Ascending aorta (tissue), 2 donors: ENCODE results near the gene COQ2. TPM values are rescaled to one million over a fixed set of nuclear protein-coding genes. Genes with fewer than 3 reads are reported as not detected.
"Not testable (repeated sequence)": the region's sequence is repeated elsewhere in the genome, so short reads cannot be mapped to it uniquely, and the experiment has no call there.

Experiments used
- DNase-seq, 2 donors: peaks; one replicate each; pipeline ENCODE4 v3.0.0-alpha.2; 2019; ENCODE audit warnings: low spot score in 2 of 2
- H3K27ac ChIP-seq, 2 donors: fragments of 200-600 bp; sonication (generic); one replicate each; pipeline ENCODE4 v1.5.1; 2016 to 2017; ENCODE audit warnings: mild to moderate bottlenecking in 1 of 2
- H3K27me3 ChIP-seq: fragments of 200-600 bp; sonication (generic); one replicate; pipeline ENCODE4 v1.5.1; 2017
- H3K36me3 ChIP-seq, 2 donors: fragments of 200-600 bp; sonication (generic); one replicate each; pipeline ENCODE4 v1.5.1; 2016
- H3K4me1 ChIP-seq, 2 donors: fragments of 200-600 bp; sonication (generic); one replicate each; pipeline ENCODE4 v1.5.1; 2016 to 2017; ENCODE audit warnings: mild to moderate bottlenecking in 1 of 2
- H3K4me3 ChIP-seq, 2 donors: fragments of 200-600 bp; sonication (generic); one replicate each; pipeline ENCODE4 v1.5.1; 2016 to 2017; ENCODE audit warnings: mild to moderate bottlenecking in 1 of 2
- H3K9me3 ChIP-seq, 2 donors: fragments of 200-600 bp; sonication (generic); one replicate each; pipeline ENCODE4 v1.5.1; 2016
- intact Hi-C: fragments of 100-400 bp; cut with DNase I; formaldehyde crosslinking; loops from one replicate; pipeline ENCODE4 v1.15.1; 2023
- total RNA-seq: library from RNA; depleted of rRNA; stranded (reverse); fragments of >200 nt; gene quantifications from one replicate; pipeline ENCODE4 v1.1.0, GENCODE V29; 2016
- TF ChIP-seq, protein P1 (sequence below), 3 experiments: fragments of 200-600 bp in 2 of 3; fragments of 450-650 bp in 1 of 3; sonication (generic) in 2 of 3; IDR thresholded peaks; one replicate each; pipeline ENCODE4 v1.5.1; 2016 to 2019; ENCODE audit warnings: antibody characterized with exemption in 3 of 3, mild to moderate bottlenecking in 1 of 3, moderate library complexity in 1 of 3

COQ2 gene
- total RNA-seq, 1 donor from 2014 or later = 9.7 TPM

GRCh38 chr4:83241132-83241531, 43.5 kb downstream of the COQ2 start:
- Histone ChIP-seq H3K9me3 (no peaks in the 10 kb centered on the region), H3K36me3 (no peaks in the 10 kb centered on the region), H3K4me1 (no peaks in the 10 kb centered on the region), H3K4me3 (no peak overlapping the region), H3K27me3 (no peaks in the 10 kb centered on the region), H3K27ac (no peak overlapping the region)
- intact Hi-C loops = no loop called here
- no peak for DNase-seq
- TF ChIP-seq, protein P1, sequence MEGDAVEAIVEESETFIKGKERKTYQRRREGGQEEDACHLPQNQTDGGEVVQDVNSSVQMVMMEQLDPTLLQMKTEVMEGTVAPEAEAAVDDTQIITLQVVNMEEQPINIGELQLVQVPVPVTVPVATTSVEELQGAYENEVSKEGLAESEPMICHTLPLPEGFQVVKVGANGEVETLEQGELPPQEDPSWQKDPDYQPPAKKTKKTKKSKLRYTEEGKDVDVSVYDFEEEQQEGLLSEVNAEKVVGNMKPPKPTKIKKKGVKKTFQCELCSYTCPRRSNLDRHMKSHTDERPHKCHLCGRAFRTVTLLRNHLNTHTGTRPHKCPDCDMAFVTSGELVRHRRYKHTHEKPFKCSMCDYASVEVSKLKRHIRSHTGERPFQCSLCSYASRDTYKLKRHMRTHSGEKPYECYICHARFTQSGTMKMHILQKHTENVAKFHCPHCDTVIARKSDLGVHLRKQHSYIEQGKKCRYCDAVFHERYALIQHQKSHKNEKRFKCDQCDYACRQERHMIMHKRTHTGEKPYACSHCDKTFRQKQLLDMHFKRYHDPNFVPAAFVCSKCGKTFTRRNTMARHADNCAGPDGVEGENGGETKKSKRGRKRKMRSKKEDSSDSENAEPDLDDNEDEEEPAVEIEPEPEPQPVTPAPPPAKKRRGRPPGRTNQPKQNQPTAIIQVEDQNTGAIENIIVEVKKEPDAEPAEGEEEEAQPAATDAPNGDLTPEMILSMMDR (IDR thresholded peaks at IDR 0.05) = no peak

DNA sequence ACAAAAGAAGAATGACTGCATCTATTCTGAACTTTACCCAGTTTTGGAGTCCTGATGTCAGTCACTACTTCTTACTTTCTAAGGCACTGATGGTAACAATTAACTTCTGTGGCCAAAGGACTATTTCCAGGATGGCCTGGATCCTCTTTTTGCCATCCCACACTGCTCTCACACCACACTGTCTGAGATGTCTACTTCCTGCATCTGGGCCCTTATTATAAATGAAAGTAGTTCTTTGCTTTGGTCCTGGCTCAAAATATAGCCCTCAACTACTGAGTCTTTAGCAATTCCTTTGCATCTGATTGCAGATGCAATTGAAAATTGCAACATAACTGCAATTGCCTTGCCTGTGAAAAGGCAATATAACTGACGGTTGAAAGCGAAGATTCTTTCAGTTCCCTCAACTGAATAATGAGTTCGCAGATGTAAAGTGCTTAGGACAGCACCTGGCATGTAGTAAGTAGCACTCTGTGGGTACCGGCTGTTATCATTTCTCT, 44.2 kb downstream of the COQ2 start:
- Histone ChIP-seq H3K27ac (no peak overlapping the region), H3K9me3 (no peaks in the 10 kb centered on the region), H3K4me3 (no peak overlapping the region), H3K4me1 (no peaks in the 10 kb centered on the region), H3K27me3 (no peaks in the 10 kb centered on the region), H3K36me3 (no peaks in the 10 kb centered on the region)
- intact Hi-C loops = no loop called here
- no peak for DNase-seq
- TF ChIP-seq, protein P1 (IDR thresholded peaks at IDR 0.05) = no peak

- no peaks in the 10 kb centered on the region for H3K4me1 ChIP-seq
- no peak overlapping the region for H3K27ac ChIP-seq
- intact Hi-C loops = no loop called here
- no peaks in the 10 kb centered on the region for H3K27me3 ChIP-seq
- no peak for DNase-seq
- H3K4me3 ChIP-seq = no peak overlapping the region
- no peaks in the 10 kb centered on the region for H3K9me3 ChIP-seq
- no peaks in the 10 kb centered on the region for H3K36me3 ChIP-seq
- TF ChIP-seq, protein P1 (IDR thresholded peaks at IDR 0.05) = no peak
These were observed 46.0 kb downstream of the COQ2 start for GRCh38 chr4:83238393-83239248.

DNA sequence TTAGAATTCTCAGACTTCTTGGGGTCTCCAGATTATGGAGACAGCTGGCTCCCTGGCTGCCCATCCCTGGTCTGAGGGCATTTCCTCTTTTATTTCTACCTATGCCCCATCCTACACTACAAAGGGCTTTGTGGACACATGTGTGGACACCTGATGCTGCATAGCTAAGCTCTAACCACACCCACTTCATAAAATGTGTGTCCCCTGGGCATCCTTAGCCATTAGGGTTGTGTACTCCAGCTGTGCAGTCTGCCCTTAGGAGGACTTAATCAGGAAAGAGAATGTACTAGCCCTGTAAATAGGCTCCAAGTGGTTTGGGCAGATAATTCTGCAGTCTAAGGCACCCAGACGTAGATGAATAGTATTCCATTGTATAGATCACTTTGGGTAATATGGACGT, 47.0 kb downstream of the COQ2 start:
- H3K4me1 ChIP-seq = no peaks in the 10 kb centered on the region
- no peak for DNase-seq
- H3K4me3 ChIP-seq = no peak overlapping the region
- no peaks in the 10 kb centered on the region for H3K9me3 ChIP-seq
- TF ChIP-seq, protein P1 (IDR thresholded peaks at IDR 0.05) = no peak
- H3K27me3 ChIP-seq = no peaks in the 10 kb centered on the region
- intact Hi-C loops = no loop called here
- no peak overlapping the region for H3K27ac ChIP-seq
- no peaks in the 10 kb centered on the region for H3K36me3 ChIP-seq

- intact Hi-C loops, H3K27ac ChIP-seq, H3K27me3 ChIP-seq, DNase-seq, H3K36me3 ChIP-seq, H3K4me3 ChIP-seq, H3K9me3 ChIP-seq, H3K4me1 ChIP-seq: not testable (repeated sequence)
These were observed 48.9 kb downstream of the COQ2 start for GRCh38 chr4:83235645-83236133.

DNA sequence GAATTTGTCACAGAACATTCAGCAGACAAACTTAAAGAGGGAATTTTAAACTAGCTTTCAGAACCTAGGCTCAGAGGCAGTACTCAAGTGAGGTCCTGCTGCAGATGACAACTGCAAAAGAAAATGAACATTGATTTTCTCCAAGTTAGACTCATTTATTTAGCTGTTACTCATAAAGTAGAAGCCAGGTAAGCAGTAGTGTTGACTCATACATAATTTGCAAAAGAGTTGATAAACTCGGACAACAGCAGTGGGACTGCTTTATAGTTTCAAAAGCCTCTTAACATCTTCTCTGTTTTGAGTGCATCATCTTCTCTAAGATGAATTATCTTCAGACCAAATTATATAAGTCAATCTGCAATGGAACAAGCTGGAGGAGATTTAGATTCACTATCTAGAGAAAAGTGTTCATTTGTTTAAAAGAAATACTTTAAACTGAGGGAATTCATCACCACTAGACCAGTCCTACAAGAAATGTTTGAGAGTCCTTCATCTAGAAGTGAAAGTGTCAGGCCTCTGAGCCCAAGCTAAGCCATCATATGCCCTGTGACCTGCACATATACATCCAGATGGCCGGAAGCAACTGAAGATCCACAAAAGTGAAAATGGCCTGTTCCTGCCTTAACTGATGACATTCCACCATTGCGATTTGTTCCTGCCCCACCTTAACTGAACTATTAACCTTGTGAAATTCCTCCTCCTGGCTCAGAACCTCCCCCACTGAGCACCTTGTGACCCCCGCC, 49.5 kb downstream of the COQ2 start:
- Histone ChIP-seq H3K27me3 (no peaks in the 10 kb centered on the region), H3K9me3 (no peaks in the 10 kb centered on the region), H3K4me3 (no peak overlapping the region), H3K27ac (no peak overlapping the region), H3K4me1 (no peaks in the 10 kb centered on the region), H3K36me3 (no peaks in the 10 kb centered on the region)
- TF ChIP-seq, protein P1 (IDR thresholded peaks at IDR 0.05) = no peak
- intact Hi-C loops = no loop called here
- DNase-seq = no peak

DNA sequence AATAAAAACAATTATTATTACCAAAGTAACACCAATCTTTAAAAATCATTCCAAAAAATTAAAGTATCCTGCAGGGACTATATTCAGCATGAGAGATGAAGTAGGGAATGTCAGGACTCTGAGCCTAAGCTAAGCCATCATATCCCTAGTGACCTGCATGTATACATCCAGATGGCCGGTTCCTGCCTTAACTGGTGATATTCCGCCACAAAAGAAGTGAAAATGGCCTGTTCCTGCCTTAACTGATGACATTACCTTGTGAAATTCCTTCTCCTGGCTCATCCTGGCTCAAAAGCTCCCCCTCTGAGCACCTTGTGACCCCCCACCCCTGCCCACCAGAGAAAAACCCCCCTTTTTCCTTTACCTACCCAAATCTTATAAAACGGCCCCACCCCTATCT, 50.2 kb downstream of the COQ2 start:
- H3K27ac ChIP-seq, H3K9me3 ChIP-seq, H3K4me1 ChIP-seq, H3K27me3 ChIP-seq, DNase-seq, intact Hi-C loops, H3K36me3 ChIP-seq, H3K4me3 ChIP-seq: not testable (repeated sequence)
